Measurements from ENCODE around the gene LBX1.

GRCh38 chr10:101216207-101217043 lies 12.8 kb downstream of the LBX1 start:
- TF ChIP-seq POLR2A (IDR thresholded peaks at IDR 0.05; ENCODE audit: low read length), result no peak
- no peak for TF ChIP-seq GATA1 (IDR thresholded peaks at IDR 0.05; ENCODE audit: low read depth, low read length)

Data from erythroblast (primary cell).